T-helper 2 cell (primary cell): ENCODE measurements around the gene CA10.

Experiments
- DNase-seq, 5 experiments: peaks; one replicate each; pipeline versions ENCODE4 v3.0.0 to v3.0.0-alpha.2; 2012 to 2022

CA10 gene

DNA sequence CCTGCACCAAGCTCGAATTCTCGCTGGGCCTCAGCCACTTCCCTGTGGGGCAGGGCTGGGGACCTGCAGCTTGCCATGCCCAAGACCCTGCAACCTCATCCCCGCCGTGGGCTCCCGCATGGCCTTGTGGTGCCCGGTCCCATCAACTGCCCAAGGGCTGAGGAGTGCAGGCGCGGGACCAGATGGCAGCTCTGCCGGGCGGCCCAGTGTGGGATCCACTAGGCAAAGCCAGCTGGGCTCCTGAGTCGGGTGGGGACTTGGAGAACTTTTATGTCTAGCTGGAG is 489.6 kb downstream of the CA10 start:
- DNase-seq = no peak

GRCh38 chr17:51668155-51668962 is 490.2 kb downstream of the CA10 start:
- peak in 1 of 5 experiments; percentile 55 for DNase-seq

DNA sequence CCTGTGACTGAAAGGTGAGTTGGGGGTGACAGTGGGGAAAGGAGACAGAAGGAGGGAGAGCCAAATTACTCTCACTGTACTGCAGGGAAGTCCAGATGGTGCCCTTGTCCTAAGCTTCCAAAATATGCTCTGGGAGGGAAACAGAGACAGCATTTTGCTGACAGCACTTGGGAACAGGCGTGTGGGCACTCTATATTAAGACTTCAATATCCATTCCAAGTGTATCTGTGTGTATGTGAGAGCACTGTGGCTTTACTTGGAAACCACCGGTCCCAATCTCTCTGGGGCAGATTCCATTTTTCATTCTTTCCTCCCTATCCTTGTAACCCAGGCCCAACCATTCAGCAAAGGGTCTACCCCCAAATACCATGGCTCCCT is 490.8 kb downstream of the CA10 start:
- DNase-seq = no peak

GRCh38 chr17:51666971-51667705 is 491.4 kb downstream of the CA10 start:
- no peak for DNase-seq

DNA sequence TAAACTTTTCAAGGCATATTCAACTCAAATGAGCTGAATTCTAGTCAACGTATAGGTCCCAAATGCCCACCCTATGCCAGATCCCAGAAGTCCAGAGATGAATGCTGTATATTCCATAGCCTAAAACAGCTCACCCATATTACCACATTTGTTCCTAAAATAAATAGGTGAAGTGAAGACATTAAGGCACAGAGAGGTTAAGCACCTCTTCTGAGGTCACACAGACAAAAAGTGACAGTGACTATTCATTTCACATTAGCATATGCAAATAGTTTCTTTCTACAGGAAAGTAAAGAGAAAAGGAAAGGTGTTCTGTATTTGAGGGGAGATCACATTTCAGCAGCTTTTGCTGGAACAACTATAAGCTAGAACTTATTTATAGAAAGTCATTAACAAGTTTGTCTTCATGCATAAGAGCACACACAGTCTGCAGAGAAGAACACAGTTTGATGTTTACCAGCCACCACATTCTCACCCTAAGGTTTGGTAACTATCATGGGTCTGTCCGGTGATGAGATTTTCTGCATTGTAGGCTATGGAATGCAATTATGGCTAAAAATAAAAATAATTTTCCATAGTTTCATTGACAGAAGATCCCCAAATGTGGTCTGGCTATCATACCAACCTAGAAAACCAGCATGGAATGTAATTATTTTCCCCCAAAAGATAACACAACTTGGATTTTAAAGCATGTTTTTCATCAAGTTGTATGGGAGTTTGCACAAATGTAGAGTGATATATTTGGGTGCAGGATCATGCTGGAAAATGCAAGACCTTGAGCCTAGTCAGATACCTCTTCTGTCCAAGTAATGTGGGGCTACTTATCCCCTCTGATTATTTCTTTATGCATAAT is 496.1 kb downstream of the CA10 start:
- DNase-seq = no peak

DNA sequence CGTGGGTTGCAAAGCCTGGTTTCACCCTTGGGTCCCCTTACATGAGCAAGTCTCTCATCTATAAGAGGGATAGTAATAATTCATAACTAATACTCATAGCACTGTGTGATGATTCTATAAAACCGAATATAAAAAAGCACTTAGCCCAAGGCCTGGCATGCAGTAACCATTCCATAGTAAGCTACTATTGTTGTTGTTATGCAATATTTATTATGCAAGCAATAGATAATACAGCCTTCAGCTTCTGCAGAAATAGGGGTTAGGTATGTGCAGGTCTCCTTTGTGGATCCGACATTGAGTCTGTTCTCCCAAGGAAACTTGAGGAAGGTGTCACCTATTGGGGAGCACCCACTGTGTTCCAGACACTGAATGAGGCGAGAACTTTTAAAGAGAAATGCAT is 497.1 kb downstream of the CA10 start:
- DNase-seq = no peak

DNA sequence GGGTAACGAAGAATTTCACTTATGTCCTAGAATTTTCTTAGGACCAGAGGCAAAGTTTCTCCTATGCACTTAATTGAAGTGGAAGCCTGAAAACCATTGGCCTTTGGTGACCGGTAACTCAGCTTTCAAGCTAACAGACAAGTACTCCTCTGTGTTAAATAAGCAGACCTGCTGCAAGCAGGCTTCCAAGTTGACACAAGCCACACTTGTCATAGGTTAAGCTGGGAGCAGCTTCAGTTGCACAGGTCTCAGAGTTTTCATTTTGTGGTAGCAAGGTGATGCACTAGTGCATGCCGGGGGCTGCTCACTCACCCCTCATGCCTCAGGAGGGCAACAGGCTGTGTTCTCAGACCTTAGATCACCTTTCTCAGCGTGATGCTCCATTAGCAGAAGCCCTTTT is 498.2 kb downstream of the CA10 start:
- DNase-seq = no peak

DNA sequence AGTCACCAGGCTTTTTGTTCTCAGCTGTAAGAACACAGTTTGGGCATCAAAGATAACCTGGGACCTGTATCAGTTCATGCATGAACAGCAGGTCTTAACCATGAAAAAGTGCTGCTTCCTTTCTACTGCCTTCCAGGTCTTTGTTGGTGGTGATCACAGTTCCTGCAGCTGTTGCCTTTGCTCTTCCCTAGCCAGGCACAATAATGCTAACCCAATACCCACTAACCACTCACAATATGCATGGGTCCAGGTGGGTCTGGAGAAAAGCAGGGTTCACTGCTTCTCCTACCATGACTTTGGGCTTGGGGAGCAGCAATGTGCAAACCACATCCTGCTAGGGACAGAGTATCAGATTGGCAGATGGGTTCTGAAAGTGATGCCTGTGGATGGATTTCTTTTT is 501.3 kb downstream of the CA10 start:
- peak in 1 of 5 experiments; percentile 18 for DNase-seq

DNA sequence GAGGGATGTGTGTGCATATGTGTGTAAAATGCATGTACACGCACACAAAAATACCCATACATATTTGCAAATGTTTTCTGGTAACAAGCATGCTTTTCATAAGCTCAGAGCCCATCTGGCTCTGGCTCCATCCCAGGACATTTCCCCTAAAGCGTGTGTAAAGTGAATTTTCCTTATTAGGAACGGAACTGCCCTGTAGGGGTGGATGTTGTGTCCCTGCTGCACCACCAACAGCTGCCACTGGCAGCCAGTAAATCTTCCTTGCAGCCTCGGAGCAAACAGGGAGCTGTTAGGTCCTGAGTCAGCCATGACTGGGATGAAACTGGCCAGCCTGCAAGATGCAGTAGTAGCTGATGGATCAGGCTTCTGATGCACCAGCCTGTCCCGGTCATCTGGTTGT is 504.6 kb downstream of the CA10 start:
- DNase-seq = no peak

DNA sequence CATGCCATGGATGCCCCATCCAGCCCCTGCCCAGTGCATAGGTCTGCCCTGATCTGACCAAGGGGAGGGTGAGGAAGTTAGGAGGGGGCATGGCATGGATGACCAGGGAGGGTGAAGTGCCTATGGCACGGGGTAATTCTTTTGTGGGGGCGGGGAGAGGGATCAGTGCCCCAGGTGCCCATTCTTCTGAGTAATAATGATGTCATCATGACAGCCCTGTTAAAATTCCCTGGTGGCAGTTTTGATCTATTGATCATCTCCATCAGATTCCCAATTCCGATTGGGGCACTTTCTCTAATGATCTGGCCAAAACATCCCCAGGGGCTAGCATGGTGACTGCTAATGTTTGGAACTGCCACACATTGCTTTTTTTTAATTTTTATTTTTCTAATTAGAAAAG is 506.0 kb downstream of the CA10 start:
- DNase-seq = no peak

DNA sequence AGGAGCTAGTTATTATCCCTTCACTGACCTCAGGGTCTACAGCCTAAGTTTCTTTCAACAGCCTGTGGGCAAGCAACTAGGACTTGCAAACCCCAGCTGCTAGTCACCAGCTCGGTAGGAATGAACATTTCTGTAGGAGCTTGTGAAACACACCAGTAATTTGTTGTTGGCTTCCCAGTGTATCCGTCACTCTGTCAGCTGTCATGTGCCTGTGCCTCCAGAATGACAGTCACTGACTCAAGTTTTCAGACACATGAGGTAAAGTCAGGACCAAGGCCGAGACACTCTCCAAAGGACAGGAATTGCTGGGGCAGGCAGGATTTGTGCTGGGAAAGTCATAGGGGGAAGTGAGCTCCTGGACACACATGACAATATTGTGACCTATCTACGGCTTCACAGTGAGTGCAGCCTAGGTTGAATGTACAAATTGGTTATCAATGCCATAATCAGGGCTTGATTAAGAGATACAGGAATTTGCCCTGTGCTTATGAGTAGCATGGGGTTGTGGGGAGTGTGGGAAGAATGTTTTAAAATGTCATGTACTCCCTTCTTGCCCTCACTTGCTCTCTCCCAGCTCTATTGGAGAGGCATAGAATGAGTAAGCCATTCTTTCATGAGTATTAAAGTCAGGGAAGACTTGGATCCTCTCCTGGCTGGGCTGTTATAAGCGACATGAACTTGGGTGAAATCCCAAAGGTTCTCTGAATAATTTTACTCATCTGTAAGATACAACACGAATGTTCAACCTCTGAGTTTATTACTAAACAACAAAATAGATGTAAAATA is 506.8 kb downstream of the CA10 start:
- DNase-seq = no peak

- no peak for DNase-seq
Observed at GRCh38 chr17:51650772-51651171, 507.7 kb downstream of the CA10 start.

GRCh38 chr17:51650202-51650601 is 508.3 kb downstream of the CA10 start:
- DNase-seq = no peak

DNA sequence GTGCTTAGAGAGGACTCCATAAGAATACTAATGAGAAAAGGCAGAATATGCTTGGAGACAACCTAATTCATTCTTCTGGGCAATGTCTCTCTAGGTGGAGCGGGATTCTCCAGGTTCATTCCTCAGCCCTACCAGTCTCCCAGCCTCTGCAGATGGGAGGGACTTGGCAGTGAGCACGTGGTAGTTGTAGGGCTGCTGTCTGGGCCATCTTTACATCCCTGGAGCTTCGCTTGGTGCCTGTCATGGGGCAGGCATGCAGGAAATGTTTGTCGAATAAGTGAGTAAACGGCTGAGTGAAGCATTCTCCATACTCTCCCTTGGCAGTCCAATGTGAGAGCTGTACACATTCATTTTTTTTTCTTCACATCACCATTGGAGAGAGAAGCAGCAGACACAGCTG is 510.7 kb downstream of the CA10 start:
- DNase-seq = no peak

DNA sequence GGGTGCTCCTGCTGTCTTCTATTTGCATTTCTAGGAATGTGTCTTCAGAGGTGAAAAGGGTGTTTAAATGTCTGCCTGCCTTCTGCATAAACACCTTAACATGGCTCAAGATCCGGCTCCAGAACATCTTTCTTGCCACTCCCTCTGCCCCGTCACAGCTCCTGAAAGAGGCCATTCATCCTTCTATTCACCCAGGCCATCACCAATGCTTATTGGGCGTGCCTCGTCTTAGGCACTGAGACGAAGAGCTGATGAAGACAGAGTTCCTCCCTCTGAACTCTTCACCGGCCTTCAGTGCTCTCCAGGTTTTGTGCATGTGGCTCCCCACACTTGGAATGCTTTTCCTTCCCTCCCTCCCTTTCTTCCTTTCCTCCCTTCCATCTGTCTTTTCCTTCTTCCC is 511.4 kb downstream of the CA10 start:
- DNase-seq = no peak

DNA sequence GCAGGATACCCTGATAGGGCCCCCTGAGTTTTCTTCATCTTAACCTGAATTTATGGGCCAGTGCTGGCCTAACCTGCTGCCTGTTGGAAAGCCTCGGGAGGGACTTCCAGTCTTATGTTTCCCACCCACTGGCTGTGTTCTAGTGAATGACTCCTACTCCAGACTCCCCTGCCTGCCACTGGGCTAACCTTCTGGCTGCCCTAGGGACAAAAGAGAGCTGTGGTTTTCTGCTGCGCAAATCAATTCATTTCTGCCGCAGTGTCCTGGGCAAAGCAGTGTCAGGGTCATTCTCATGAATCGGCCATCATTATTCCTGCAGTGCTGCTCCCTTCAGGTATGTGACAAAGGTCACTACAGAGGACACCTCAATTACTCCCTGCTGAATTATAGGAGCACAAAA is 512.0 kb downstream of the CA10 start:
- no peak for DNase-seq

DNA sequence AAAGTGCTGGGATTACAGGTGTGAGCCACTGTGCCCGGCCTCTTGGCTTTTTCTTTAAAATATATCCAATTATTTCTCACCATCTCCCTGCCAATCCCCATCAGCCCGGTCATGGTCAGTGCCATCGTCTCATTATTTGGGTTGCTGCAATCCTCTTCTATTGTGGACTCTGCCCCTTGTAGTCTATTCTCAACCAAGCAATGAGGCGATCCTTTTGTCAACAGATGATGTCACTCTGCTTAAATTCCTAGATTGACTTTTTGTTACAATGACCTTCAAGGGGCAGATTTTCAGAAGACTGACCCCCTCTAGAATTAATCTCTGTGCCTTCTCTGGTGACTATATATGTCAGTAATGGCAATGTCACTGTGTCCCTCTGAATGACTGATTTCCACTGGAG is 513.5 kb downstream of the CA10 start:
- DNase-seq = no peak

DNA sequence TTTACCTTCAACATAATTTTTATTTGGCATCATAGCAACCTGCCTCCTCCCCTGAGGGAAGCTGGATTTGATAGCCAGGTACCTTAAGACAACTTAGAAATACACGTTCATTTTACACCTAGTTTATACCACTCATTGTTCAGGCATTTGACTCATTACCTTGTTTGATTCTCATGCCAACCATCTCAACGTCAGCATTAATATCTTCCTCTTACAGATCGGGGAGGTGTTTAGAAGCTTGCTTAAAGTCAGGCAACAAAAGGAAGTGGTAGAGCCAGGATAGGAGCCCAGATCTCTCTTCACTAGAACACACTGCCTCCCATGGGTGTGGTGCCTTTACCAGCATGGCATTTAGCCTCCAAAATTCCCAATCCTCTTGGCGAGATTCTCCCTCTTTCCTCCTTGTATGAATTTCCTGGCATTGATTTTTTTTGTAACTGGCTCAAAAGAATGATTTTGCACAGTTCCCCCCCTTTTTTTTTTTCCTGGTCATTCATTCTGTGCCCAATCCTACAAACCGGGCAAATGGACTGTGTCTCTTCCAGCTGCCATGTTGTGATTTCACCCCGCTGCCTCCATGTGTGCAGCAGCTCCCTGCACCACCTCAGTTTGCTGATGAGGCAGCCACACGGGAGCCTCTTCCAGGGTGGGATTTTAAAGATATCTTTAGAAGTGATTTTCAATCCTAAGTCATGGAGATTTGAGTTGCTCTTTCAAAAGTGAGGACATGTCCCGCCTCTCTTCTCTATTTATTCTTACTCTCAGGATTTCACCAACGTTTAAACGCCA is 514.6 kb downstream of the CA10 start:
- no peak for DNase-seq

DNA sequence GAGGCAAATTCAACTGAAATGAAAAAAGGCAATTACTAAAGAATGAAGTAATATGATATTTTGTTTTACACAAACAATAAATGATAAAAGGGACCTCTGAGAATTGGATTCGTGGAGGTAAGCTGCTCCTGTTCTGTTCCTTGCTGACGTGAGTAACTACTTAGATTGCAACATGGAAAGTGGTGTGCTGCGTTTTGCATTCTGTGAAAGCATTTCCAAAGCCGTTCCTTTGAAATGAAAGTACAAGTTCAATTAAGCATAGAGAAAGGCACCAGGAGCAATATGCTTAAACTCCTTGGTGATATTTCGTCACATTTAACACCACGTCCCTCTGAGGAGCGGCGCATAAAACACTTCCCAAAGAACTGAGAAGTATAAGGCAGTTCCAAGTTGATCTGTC is 516.5 kb downstream of the CA10 start:
- no peak for DNase-seq

- peak in 1 of 5 experiments; percentile 35 for DNase-seq
Observed at GRCh38 chr17:51640108-51640622, 518.3 kb downstream of the CA10 start.

DNA sequence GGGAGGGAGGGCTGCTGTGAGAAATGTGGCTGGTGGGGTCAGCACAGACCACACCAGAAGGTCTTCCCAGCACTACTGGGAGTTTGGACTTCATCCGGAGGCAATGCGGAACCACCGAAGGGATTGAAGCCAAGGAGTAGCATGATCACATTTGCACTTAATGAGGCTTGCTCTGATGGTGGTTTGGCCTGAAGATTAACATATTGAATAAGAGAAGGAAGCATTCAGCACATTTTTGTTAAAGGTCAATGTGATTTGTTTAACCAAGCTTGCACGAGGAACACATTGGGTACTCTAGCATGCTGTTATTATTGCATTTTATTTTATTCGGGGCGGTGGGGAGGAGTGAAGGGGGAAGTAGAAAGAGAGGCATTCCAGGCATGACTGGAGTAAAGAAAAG is 519.5 kb downstream of the CA10 start:
- no peak for DNase-seq

DNA sequence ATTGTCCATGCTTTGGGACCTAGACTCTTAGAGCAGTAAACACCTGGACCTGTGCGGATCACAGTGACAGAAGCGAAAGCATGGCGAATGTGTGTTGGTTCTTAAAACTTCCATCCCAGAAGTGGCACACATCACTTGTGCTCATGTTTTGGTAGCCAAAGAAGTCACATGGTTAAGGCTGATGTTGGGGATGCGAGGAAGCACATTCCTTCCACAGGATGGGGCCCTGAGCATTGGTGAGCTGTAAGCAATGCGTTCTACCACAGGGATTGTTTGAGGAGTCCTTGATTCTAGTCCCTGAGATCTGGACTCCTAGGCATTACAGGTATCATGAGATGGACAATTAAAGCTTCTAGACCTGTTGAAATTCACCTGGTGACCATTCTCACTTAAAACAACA is 522.2 kb downstream of the CA10 start:
- DNase-seq = no peak
